OCI-LY1 (cell line): ENCODE measurements around the gene LIFR.

ENCODE experiments used
- EZH2 ChIP-seq: fragments of 200-600 bp; sonication (generic), shearing (Covaris generic); IDR thresholded peaks from 2 replicates; pipeline ENCODE4 v1.8.0; 2017; ENCODE audit warnings: borderline replicate concordance, mixed run types, mild to moderate bottlenecking, antibody characterized with exemption, low read length, moderate library complexity, mixed read lengths
- TF ChIP-seq, protein P1 (sequence below): fragments of 200-600 bp; sonication (generic), shearing (Covaris generic); IDR thresholded peaks from 2 replicates; pipeline ENCODE4 v1.5.1; 2017; ENCODE audit warnings: mild to moderate bottlenecking, antibody characterized with exemption, low read length, moderate library complexity, mixed read lengths

DNA sequence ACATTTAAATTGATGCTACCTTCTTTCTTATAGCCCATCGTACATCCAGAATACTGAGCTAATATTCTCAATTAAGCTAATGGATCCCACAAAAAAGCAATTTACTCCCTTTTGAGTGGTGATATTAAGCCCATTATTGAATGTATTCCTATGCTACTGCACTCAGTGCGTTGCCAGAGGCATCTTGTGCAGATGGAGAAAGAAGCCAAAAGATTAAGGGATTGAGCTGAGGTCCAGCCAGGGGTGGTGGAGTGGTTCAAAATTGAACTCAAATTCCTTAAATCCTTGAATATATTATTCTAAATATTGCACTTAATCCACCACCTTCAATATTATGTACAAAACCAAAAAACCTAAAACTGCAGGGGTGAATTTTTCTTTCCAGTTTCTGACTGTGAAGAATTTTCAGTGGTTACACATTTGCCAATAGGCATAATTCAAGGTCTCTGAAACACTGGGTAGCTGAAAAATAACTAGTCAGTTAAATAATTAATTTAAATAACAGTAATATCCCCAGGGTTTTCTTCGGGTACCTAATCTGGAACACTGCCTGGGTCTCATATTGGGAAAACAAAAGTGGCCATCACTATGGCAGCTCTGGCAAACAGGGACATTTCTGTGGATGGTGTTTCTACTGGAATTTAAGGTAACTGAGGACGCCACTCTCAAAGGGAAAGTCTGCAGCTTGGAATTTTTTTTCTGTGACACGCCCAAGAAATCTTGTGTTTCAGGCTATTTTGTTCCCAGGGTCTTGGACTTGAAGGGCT is 6.2 kb upstream of the LIFR start:
- TF ChIP-seq, protein P1, sequence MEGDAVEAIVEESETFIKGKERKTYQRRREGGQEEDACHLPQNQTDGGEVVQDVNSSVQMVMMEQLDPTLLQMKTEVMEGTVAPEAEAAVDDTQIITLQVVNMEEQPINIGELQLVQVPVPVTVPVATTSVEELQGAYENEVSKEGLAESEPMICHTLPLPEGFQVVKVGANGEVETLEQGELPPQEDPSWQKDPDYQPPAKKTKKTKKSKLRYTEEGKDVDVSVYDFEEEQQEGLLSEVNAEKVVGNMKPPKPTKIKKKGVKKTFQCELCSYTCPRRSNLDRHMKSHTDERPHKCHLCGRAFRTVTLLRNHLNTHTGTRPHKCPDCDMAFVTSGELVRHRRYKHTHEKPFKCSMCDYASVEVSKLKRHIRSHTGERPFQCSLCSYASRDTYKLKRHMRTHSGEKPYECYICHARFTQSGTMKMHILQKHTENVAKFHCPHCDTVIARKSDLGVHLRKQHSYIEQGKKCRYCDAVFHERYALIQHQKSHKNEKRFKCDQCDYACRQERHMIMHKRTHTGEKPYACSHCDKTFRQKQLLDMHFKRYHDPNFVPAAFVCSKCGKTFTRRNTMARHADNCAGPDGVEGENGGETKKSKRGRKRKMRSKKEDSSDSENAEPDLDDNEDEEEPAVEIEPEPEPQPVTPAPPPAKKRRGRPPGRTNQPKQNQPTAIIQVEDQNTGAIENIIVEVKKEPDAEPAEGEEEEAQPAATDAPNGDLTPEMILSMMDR: no peak
- TF ChIP-seq EZH2: no peak
